Nasal cavity respiratory epithelium epithelial cell of viscerocranial mucosa (primary cell): Measurements from ENCODE around the gene GARRE1. TPM values are rescaled to one million over a fixed set of nuclear protein-coding genes. Genes with fewer than 3 reads are reported as not detected.

Source experiments
- total RNA-seq: library from RNA; depleted of rRNA; stranded (reverse); fragments of >200 nt; gene quantifications from 2 replicates; pipeline ENCODE4 v1.2.3, GENCODE V29; 2014

GARRE1 gene, protein sequence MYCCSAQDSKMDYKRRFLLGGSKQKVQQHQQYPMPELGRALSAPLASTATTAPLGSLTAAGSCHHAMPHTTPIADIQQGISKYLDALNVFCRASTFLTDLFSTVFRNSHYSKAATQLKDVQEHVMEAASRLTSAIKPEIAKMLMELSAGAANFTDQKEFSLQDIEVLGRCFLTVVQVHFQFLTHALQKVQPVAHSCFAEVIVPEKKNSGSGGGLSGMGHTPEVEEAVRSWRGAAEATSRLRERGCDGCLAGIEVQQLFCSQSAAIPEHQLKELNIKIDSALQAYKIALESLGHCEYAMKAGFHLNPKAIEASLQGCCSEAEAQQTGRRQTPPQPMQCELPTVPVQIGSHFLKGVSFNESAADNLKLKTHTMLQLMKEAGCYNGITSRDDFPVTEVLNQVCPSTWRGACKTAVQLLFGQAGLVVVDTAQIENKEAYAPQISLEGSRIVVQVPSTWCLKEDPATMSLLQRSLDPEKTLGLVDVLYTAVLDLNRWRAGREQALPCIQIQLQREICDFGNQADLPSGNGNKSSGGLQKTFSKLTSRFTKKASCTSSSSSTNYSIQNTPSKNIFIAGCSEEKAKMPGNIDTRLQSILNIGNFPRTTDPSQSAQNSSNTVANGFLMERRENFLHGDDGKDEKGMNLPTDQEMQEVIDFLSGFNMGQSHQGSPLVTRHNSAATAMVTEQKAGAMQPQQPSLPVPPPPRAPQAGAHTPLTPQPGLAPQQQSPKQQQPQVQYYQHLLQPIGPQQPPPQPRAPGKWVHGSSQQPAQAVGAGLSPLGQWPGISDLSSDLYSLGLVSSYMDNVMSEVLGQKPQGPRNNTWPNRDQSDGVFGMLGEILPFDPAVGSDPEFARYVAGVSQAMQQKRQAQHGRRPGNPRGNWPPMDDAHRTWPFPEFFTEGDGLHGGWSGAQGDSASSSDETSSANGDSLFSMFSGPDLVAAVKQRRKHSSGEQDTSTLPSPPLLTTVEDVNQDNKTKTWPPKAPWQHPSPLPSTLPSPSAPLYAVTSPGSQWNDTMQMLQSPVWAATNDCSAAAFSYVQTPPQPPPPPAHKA (N-terminal part only)
- 9.2 and 10.4 TPM in 2 replicates for total RNA-seq

DNA sequence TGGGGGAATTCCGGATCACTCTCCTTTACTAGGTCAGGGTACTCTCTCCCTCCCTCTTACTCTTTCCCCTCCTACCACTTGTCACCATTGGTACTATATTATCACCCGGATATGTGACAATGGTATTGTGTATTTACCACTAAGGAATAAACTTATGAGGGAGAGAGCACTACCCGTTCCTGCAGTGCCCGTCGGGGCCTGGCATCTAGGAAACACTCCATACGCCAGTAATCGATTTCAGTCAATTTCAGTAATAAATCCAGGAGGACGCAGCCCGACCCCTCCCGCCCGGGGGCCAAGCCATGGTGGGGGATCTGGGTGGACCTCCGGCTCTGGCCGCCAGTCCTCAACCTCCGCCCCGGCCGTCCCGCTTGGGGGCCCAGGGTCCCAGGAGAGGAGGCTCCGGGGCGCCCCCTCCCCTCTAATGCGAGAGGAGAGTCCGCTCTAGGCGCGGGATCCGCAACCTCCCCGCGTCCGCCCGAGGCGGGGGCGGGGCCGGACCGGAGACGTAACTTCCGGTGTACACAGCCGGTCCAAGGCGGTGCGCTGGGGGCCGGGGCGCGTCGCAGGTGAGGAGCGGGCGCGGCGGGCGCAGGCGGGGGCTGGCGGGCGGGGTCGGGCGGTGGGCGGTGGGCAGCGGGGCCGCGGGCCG is at the start of gene GARRE1:
TSS of gene GARRE1 (plus strand) at position 509 of the 652 bp plus-strand sequence. CDS start 45,920 bp downstream, outside the sequence.

Other genes starting within 250 kb of the GARRE1 start
- 109 and 136 TPM in 2 replicates for gene LSM14A, start 82.0 kb upstream of the GARRE1 start, total RNA-seq
- 102 and 251 TPM in 2 replicates for gene GPI, start 110.6 kb downstream of the GARRE1 start, total RNA-seq
- 19.4 and 28.4 TPM in 2 replicates for gene PDCD2L, start 149.8 kb downstream of the GARRE1 start, total RNA-seq
- 200 and 229 TPM in 2 replicates for gene UBA2, start 173.8 kb downstream of the GARRE1 start, total RNA-seq
- 20.2 and 35.2 TPM in 2 replicates for gene WTIP, start 227.2 kb downstream of the GARRE1 start, total RNA-seq